CD14-positive monocyte (primary cell): ENCODE results near the gene EBF3. TPM values are rescaled to one million over a fixed set of nuclear protein-coding genes. Genes with fewer than 3 reads are reported as not detected.
A peak's percentile ranks its signal among the peaks of the same experiment; 100 is the strongest.

ENCODE experiments used
- DNase-seq, 3 donors: peaks; one replicate each; pipeline ENCODE4 v3.0.0-alpha.2; 2011 to 2022
- H2AFZ ChIP-seq: 2 replicates; pipeline ENCODE4 v1.6.0; 2012; ENCODE audit warnings: mild to moderate bottlenecking, low read depth, low read length, inconsistent platforms; ENCODE audit not compliant: insufficient read depth, poor library complexity, severe bottlenecking
- H3K27ac ChIP-seq, 2 donors: 1 replicate in 1 of 2; 2 replicates in 1 of 2; pipeline ENCODE4 v1.5.1; 2012 to 2013; ENCODE audit warnings: low read length in 2 of 2, control low read depth in 1 of 2, inconsistent platforms in 1 of 2, low read depth in 1 of 2, mild to moderate bottlenecking in 1 of 2
- H3K27me3 ChIP-seq, 2 donors: one replicate each; pipeline versions ENCODE4 v1.6.0 to v1.6.1; 2011 to 2013; ENCODE audit warnings: low read length in 2 of 2; ENCODE audit not compliant: control insufficient read depth in 2 of 2, insufficient read depth in 2 of 2
- H3K36me3 ChIP-seq, 2 donors: replicated peaks in 1 of 2; 1 replicate in 1 of 2; 2 replicates in 1 of 2; pipeline versions ENCODE4 v1.5.1 to v1.6.1; 2012 to 2013; ENCODE audit warnings: low read length in 2 of 2, control low read depth in 1 of 2, inconsistent platforms in 1 of 2, mild to moderate bottlenecking in 1 of 2; ENCODE audit not compliant: insufficient read depth in 2 of 2, control insufficient read depth in 1 of 2
- H3K4me1 ChIP-seq, 2 donors: 1 replicate in 1 of 2; 2 replicates in 1 of 2; pipeline versions ENCODE4 v1.5.1 to v1.6.1; 2012 to 2013; ENCODE audit warnings: low read length in 2 of 2, control low read depth in 1 of 2, inconsistent platforms in 1 of 2, mild to moderate bottlenecking in 1 of 2, moderate library complexity in 1 of 2; ENCODE audit not compliant: insufficient read depth in 2 of 2, control insufficient read depth in 1 of 2
- H3K4me2 ChIP-seq: replicated peaks from 2 replicates; pipeline ENCODE3; 2012; ENCODE audit warnings: low read length, moderate library complexity, mild to moderate bottlenecking; ENCODE audit not compliant: poor library complexity, severe bottlenecking; ENCODE audit errors: extremely low read depth
- H3K4me3 ChIP-seq, 3 experiments: fragments of 200-600 bp in 1 of 3; sonication (generic) in 1 of 3; replicated peaks in 1 of 3; 1 replicate in 2 of 3; 2 replicates in 1 of 3; pipeline ENCODE4 v1.5.1; 2011 to 2013; ENCODE audit warnings: low read length in 3 of 3, mild to moderate bottlenecking in 3 of 3, control low read depth in 2 of 3, low read depth in 2 of 3, inconsistent platforms in 1 of 3, moderate library complexity in 1 of 3
- H3K79me2 ChIP-seq: 2 replicates; pipeline ENCODE4 v1.6.0; 2012; ENCODE audit warnings: mild to moderate bottlenecking, control low read depth, inconsistent platforms, low read length, moderate library complexity; ENCODE audit not compliant: insufficient read depth
- H3K9ac ChIP-seq: 2 replicates; pipeline ENCODE4 v1.6.0; 2017; ENCODE audit warnings: low read length, mild to moderate bottlenecking; ENCODE audit not compliant: insufficient read depth, poor library complexity, severe bottlenecking
- H3K9me3 ChIP-seq, 2 donors: replicated peaks in 1 of 2; 1 replicate in 1 of 2; 2 replicates in 1 of 2; pipeline versions ENCODE4 v1.5.1 to v1.6.1; 2012 to 2013; ENCODE audit warnings: low read length in 2 of 2, control low read depth in 1 of 2; ENCODE audit not compliant: control insufficient read depth in 1 of 2, insufficient read depth in 1 of 2
- H4K20me1 ChIP-seq: 2 replicates; pipeline ENCODE4 v1.6.0; 2012; ENCODE audit warnings: mild to moderate bottlenecking, low read length, control low read depth, moderate library complexity; ENCODE audit not compliant: insufficient read depth
- H3K27ac Mint-ChIP-seq, 7 donors: one replicate each; pipeline ENCODE4 v1.8.0; 2020; ENCODE audit warnings: mild to moderate bottlenecking in 7 of 7, mixed read lengths in 7 of 7, moderate library complexity in 6 of 7, inconsistent platforms in 2 of 7
- H3K27me3 Mint-ChIP-seq, 3 donors: one replicate each; pipeline ENCODE4 v1.8.0; 2021 to 2022; ENCODE audit warnings: low read depth in 3 of 3, mild to moderate bottlenecking in 3 of 3, mixed read lengths in 3 of 3, moderate library complexity in 3 of 3, inconsistent platforms in 1 of 3
- H3K36me3 Mint-ChIP-seq, 2 donors: one replicate each; pipeline ENCODE4 v1.8.0; 2020; ENCODE audit warnings: mixed read lengths in 2 of 2, inconsistent platforms in 1 of 2, mild to moderate bottlenecking in 1 of 2
- H3K4me1 Mint-ChIP-seq: one replicate; pipeline ENCODE4 v1.8.0; 2020; ENCODE audit warnings: mild to moderate bottlenecking, mixed read lengths
- H3K4me3 Mint-ChIP-seq, 2 donors: one replicate each; pipeline ENCODE4 v1.8.0; 2020; ENCODE audit warnings: mild to moderate bottlenecking in 2 of 2, mixed read lengths in 2 of 2, moderate library complexity in 1 of 2
- H3K9me3 Mint-ChIP-seq, 7 donors: one replicate each; pipeline ENCODE4 v1.8.0; 2020 to 2022; ENCODE audit warnings: mixed read lengths in 7 of 7, mild to moderate bottlenecking in 6 of 7, moderate library complexity in 6 of 7, inconsistent platforms in 2 of 7
- CTCF ChIP-seq: fragments of 200-600 bp; IDR thresholded peaks from one replicate; pipeline ENCODE4 v1.8.0; 2022; ENCODE audit warnings: antibody characterized with exemption, mild to moderate bottlenecking
- WGBS: methylation state at CpG from one replicate; pipeline ENCODE4 v1.1.5; 2013; ENCODE audit warnings: missing lambda C conversion rate; ENCODE audit not compliant: insufficient coverage; 5-methylcytosine and 5-hydroxymethylcytosine counted together
- intact Hi-C, 2 donors: fragments of 100-400 bp; cut with micrococcal nuclease; formaldehyde crosslinking; loops; one replicate each; pipeline versions ENCODE4 v1.15.0 to v1.15.1; 2023
- polyA plus RNA-seq, 3 donors: library from polyadenylated mRNA; depleted of rRNA in 1 of 3; unstranded in 2 of 3; stranded (reverse) in 1 of 3; fragments of 300-500 nt in 2 of 3; fragments of >200 nt in 1 of 3; fragmentation: Illumina TruSeq in 2 of 3; gene quantifications; 1 replicate in 2 of 3; 2 replicates in 1 of 3; pipeline ENCODE4 v1.2.3, GENCODE V29; 2012 to 2021

The EBF3 gene
- polyA plus RNA-seq, 3 donors, result not detected

DNA sequence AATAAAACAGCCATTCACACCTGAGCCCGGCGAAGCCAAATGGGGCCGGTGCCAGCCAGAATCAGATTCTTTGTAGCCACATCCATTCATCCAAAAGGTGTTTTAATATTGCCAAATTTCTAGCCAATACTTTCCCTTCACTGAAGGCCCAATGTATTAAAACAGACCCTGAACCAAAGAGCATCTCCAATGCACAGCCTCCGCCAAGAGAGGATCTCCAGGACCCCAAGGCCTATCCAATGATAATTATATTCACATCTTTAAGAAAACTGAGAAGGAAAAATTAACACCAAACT is 12.2 kb downstream of the EBF3 start:
- 100% methylated on average over 3 of the region's 4 CpGs for WGBS
- H3K9me3 ChIP-seq, result no peaks in the 10 kb centered on the region
- peaks cover 2% of the 10 kb centered on the region for H3K4me1 Mint-ChIP-seq
- no peak overlapping the region for H2AFZ ChIP-seq
- no peaks in the 10 kb centered on the region for H3K36me3 Mint-ChIP-seq
- peak overlapping the region in 1 of 2 donors; percentile 26 for H3K4me3 Mint-ChIP-seq
- no peak overlapping the region for H3K4me3 ChIP-seq
- no peaks in the 10 kb centered on the region for H3K4me1 ChIP-seq
- H3K27ac Mint-ChIP-seq, result no peak overlapping the region
- no peaks in the 10 kb centered on the region for H3K79me2 ChIP-seq
- H4K20me1 ChIP-seq, result no peaks in the 10 kb centered on the region
- H3K27me3 Mint-ChIP-seq, result peaks cover 47 to 56% (median 54%) of the 10 kb centered on the region in 3 donors
- peaks cover 24 to 34% of the 10 kb centered on the region in 2 donors for H3K27me3 ChIP-seq
- no peaks in the 10 kb centered on the region for H3K36me3 ChIP-seq
- no peak overlapping the region for H3K9ac ChIP-seq
- no peak overlapping the region for H3K4me2 ChIP-seq
- H3K9me3 Mint-ChIP-seq, result peaks cover 0 to 2% (median 0%) of the 10 kb centered on the region in 7 donors
- intact Hi-C loops, result no loop called here
- no peak for DNase-seq
- H3K27ac ChIP-seq, result no peak overlapping the region
- no peak for TF ChIP-seq CTCF

DNA sequence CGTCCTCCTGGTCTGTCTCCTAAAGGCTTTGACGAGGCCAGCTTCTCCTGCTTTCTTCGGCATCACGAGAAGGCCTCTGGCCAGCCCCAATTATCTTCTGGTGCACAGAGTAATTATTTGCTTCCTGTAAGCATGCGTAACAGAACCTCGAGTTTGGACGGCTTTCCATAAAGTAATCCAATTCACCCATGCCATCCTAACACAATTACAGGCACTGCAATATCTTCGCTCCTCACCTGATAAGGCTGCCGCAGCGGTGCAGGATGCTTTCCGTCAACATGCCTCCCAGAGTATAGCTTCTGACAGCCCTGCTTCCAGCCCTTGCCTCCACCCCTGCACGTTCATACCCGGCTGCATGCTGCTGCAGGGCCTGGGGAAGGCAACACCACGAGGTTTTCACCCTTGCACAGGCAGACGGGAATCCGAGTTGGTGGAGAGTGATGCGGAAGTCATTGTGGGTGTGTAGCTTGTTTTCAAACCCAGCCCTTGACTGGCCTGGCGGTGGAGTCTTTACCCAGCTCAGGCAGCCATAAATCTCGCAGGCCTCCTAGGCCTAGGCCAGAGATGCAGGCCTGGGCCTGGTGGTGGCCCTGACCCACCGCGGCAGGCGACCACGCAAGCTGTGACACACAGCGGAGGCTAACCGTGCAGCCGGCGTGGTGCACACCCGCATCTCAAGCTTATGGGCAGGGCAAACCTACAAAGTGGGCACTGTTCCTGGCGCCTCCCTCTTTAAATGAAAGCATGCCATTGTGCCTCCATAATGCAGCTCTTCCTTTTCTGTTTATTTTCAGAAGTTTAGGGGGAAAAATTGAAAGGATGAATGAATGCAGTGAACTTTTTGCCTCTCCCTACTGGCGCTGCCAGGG is 12.7 kb downstream of the EBF3 start:
- Mint-ChIP-seq H3K9me3 (peaks cover 0 to 1% (median 0%) of the 10 kb centered on the region in 7 donors), H3K27ac (no peak overlapping the region), H3K4me1 (peaks cover 2% of the 10 kb centered on the region)

More for the DNA sequence above, 12.7 kb downstream of the EBF3 start:
- H3K9ac ChIP-seq, result no peak overlapping the region
- no peak overlapping the region for H3K4me3 ChIP-seq
- H3K9me3 ChIP-seq, result no peaks in the 10 kb centered on the region
- TF ChIP-seq CTCF, result no peak
- peaks cover 18 to 28% of the 10 kb centered on the region in 2 donors for H3K27me3 ChIP-seq
- H3K27ac ChIP-seq, result no peak overlapping the region
- no peaks in the 10 kb centered on the region for H3K36me3 ChIP-seq
- DNase-seq, result no peak
- Mint-ChIP-seq H3K36me3 (no peaks in the 10 kb centered on the region), H3K4me3 (peak overlapping the region in 1 of 2 donors; percentile 26), H3K27me3 (peaks cover 42 to 51% (median 48%) of the 10 kb centered on the region in 3 donors)
- intact Hi-C loops, result no loop called here
- H4K20me1 ChIP-seq, result no peaks in the 10 kb centered on the region
- WGBS, result 90% methylated on average over 30 of the region's 30 CpGs
- no peak overlapping the region for H2AFZ ChIP-seq
- H3K79me2 ChIP-seq, result no peaks in the 10 kb centered on the region
- H3K4me2 ChIP-seq, result no peak overlapping the region
- H3K4me1 ChIP-seq, result no peaks in the 10 kb centered on the region
